Upper lobe of left lung (tissue), 6 donors: ENCODE results near the gene TNFSF12. TPM values are rescaled to one million over a fixed set of nuclear protein-coding genes. Genes with fewer than 3 reads are reported as not detected.
A peak's percentile ranks its signal among the peaks of the same experiment; 100 is the strongest.

Source experiments
- ATAC-seq, 2 donors: fragments of 200-7000 bp; cut with Tn5 transposase; one replicate each; pipeline ENCODE4 v1.9.1; 2022; ENCODE audit warnings: mild to moderate bottlenecking in 2 of 2, moderate library complexity in 2 of 2; ENCODE audit not compliant: low FRiP score in 2 of 2
- DNase-seq, 2 donors: peaks; one replicate each; pipeline ENCODE4 v3.0.0-alpha.2; 2019 to 2020
- H3K27ac ChIP-seq, 4 donors: fragments of 200-600 bp; sonication (generic); one replicate each; pipeline ENCODE4 v1.5.1; 2016 to 2019
- H3K27me3 ChIP-seq, 4 donors: fragments of 200-600 bp; sonication (generic); one replicate each; pipeline ENCODE4 v1.5.1; 2017 to 2019
- H3K36me3 ChIP-seq, 4 donors: fragments of 200-600 bp; sonication (generic); one replicate each; pipeline ENCODE4 v1.5.1; 2016 to 2019
- H3K4me1 ChIP-seq, 4 donors: fragments of 200-600 bp; sonication (generic); one replicate each; pipeline ENCODE4 v1.5.1; 2018 to 2019
- H3K4me3 ChIP-seq, 4 donors: fragments of 200-600 bp; sonication (generic); one replicate each; pipeline ENCODE4 v1.5.1; 2017 to 2019; ENCODE audit warnings: mild to moderate bottlenecking in 2 of 4, moderate library complexity in 1 of 4
- H3K9me3 ChIP-seq, 4 donors: fragments of 200-600 bp; sonication (generic); one replicate each; pipeline ENCODE4 v1.5.1; 2018 to 2019
- EP300 ChIP-seq, 4 donors: sonication (generic); formaldehyde crosslinking; IDR thresholded peaks; one replicate each; pipeline ENCODE4 v1.5.1; 2017; ENCODE audit warnings: antibody characterized with exemption in 4 of 4, control low read depth in 2 of 4
- POLR2A ChIP-seq, 4 donors: fragments of 450-650 bp; IDR thresholded peaks; one replicate each; pipeline ENCODE4 v1.5.1; 2016 to 2017; ENCODE audit warnings: antibody characterized with exemption in 4 of 4, mild to moderate bottlenecking in 2 of 4
- POLR2AphosphoS5 ChIP-seq, 2 donors: sonication (generic); formaldehyde crosslinking; IDR thresholded peaks; one replicate each; pipeline ENCODE4 v1.5.1; 2017; ENCODE audit warnings: antibody characterized with exemption in 2 of 2
- WGBS, 2 donors: methylation state at CpG; one replicate each; pipeline ENCODE4 v1.1.5; 2017 to 2018; 5-methylcytosine and 5-hydroxymethylcytosine counted together
- total RNA-seq, 6 donors: library from RNA; depleted of rRNA in 4 of 6; stranded (reverse); fragments of >200 nt in 4 of 6; gene quantifications; one replicate each; pipeline versions ENCODE4 v1.1.0 to v1.2.1, GENCODE V29; 2016 to 2021
- TF ChIP-seq, protein P1 (sequence below), 6 experiments: fragments of 450-650 bp in 4 of 6; fragments of 200-600 bp in 2 of 6; sonication (generic) in 2 of 6; IDR thresholded peaks; one replicate each; pipeline ENCODE4 v1.5.1; 2016 to 2019; ENCODE audit warnings: antibody characterized with exemption in 6 of 6
- donor health status: DM: no; HTN: no; CAD: no; lungs with moderate emphysema.
- donor health status: DM: no; HTN: yes; CAD: no; lungs with severe emphysema.

TNFSF12 gene
- total RNA-seq, 6 donors from 2014 or later, result 32.3 to 158 (median 73.2) TPM

- no peaks in the 10 kb centered on the region for H3K27me3 ChIP-seq
- peak; percentile 60 to 76 for DNase-seq
- peak within 1 kb of the TSS; percentile 33 to 95 (median 72) for H3K4me3 ChIP-seq
- ATAC-seq, result peak; percentile 9 to 44
- H3K4me1 ChIP-seq, result peaks cover 53 to 68% (median 63%) of the 10 kb centered on the region in 4 donors
- 13 to 21% methylated on average over 16 of the region's 16 CpGs for WGBS, 2 donors
- peaks cover 3 to 8% (median 7%) of the 10 kb centered on the region in 4 donors for H3K36me3 ChIP-seq
- no peaks in the 10 kb centered on the region for H3K9me3 ChIP-seq
- peak within 1 kb of the TSS; percentile 95 to 97 (median 96) for H3K27ac ChIP-seq
- TF ChIP-seq, protein P1, sequence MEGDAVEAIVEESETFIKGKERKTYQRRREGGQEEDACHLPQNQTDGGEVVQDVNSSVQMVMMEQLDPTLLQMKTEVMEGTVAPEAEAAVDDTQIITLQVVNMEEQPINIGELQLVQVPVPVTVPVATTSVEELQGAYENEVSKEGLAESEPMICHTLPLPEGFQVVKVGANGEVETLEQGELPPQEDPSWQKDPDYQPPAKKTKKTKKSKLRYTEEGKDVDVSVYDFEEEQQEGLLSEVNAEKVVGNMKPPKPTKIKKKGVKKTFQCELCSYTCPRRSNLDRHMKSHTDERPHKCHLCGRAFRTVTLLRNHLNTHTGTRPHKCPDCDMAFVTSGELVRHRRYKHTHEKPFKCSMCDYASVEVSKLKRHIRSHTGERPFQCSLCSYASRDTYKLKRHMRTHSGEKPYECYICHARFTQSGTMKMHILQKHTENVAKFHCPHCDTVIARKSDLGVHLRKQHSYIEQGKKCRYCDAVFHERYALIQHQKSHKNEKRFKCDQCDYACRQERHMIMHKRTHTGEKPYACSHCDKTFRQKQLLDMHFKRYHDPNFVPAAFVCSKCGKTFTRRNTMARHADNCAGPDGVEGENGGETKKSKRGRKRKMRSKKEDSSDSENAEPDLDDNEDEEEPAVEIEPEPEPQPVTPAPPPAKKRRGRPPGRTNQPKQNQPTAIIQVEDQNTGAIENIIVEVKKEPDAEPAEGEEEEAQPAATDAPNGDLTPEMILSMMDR (IDR thresholded peaks at IDR 0.05), result no peak
- TF ChIP-seq POLR2A (IDR thresholded peaks at IDR 0.05), result peak in 1 of 4 donors; percentile 20
- TF ChIP-seq EP300 (IDR thresholded peaks at IDR 0.05), result no peak
These were observed 9.9 kb downstream of the TNFSF12 start, which contains the start of gene TNFSF13 for GRCh38 chr17:7558544-7559319. TSS of gene TNFSF13 (plus strand) at chr17:7558750. CDS start at chr17:7559040, 290 bp downstream.

GRCh38 chr17:7559320-7560171 lies 10.7 kb downstream of the TNFSF12 start:
- TF ChIP-seq EP300 (IDR thresholded peaks at IDR 0.05) (no peak), POLR2AphosphoS5 (IDR thresholded peaks at IDR 0.05) (peak in 1 of 2 donors; percentile 54), POLR2A (IDR thresholded peaks at IDR 0.05) (peak in 2 of 4 donors; percentile 23 to 82)
- TF ChIP-seq, protein P1 (IDR thresholded peaks at IDR 0.05), result no peak
- H3K27me3 ChIP-seq, result no peaks in the 10 kb centered on the region
- peak in 1 of 2 donors; percentile 86 for DNase-seq
- peaks cover 3 to 16% (median 12%) of the 10 kb centered on the region in 4 donors for H3K36me3 ChIP-seq
- H3K4me1 ChIP-seq, result peaks cover 61 to 73% (median 68%) of the 10 kb centered on the region in 4 donors
- no peaks in the 10 kb centered on the region for H3K9me3 ChIP-seq
- ATAC-seq, result no peak
- WGBS, 2 donors, result 56% methylated on average over 18 of the region's 18 CpGs
- H3K4me3 ChIP-seq, result peak overlapping the region; percentile 33 to 95 (median 72)
- peak overlapping the region; percentile 95 to 97 (median 96) for H3K27ac ChIP-seq

GRCh38 chr17:7560172-7561027 lies 11.5 kb downstream of the TNFSF12 start:
- ATAC-seq (peak; percentile 60 to 67), DNase-seq (peak in 1 of 2 donors; percentile 67)
- peaks cover 11 to 25% (median 21%) of the 10 kb centered on the region in 4 donors for H3K36me3 ChIP-seq
- no peaks in the 10 kb centered on the region for H3K27me3 ChIP-seq
- H3K4me3 ChIP-seq, result peak overlapping the region; percentile 6 to 95 (median 72)
- H3K27ac ChIP-seq, result peak overlapping the region; percentile 95 to 97 (median 96)
- TF ChIP-seq, protein P1 (IDR thresholded peaks at IDR 0.05), result peak; percentile 11 to 83 (median 63)
- TF ChIP-seq POLR2A (IDR thresholded peaks at IDR 0.05), result no peak
- H3K9me3 ChIP-seq, result no peaks in the 10 kb centered on the region
- 25 to 43% methylated on average over 22 of the region's 22 CpGs for WGBS, 2 donors
- H3K4me1 ChIP-seq, result peaks cover 61 to 75% (median 68%) of the 10 kb centered on the region in 4 donors

DNA sequence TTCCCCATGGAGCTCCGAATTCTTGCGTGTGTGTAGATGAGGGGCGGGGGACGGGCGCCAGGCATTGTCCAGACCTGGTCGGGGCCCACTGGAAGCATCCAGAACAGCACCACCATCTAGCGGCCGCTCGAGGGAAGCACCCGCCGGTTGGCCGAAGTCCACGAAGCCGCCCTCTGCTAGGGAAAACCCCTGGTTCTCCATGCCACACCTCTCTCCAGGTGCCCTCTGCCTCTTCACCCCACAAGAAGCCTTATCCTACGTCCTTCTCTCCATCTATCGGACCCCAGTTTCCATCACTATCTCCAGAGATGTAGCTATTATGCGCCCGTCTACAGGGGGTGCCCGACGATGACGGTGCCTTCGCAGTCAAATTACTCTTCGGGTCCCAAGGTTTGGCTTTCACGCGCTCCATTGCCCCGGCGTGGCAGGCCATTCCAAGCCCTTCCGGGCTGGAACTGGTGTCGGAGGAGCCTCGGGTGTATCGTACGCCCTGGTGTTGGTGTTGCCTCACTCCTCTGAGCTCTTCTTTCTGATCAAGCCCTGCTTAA lies 12.2 kb downstream of the TNFSF12 start:
- Histone ChIP-seq H3K36me3 (peaks cover 17 to 32% (median 28%) of the 10 kb centered on the region in 4 donors), H3K4me3 (peak overlapping the region; percentile 67 to 95 (median 72)), H3K9me3 (no peaks in the 10 kb centered on the region), H3K4me1 (peaks cover 61 to 75% (median 68%) of the 10 kb centered on the region in 4 donors), H3K27ac (peak overlapping the region; percentile 95 to 97 (median 96)), H3K27me3 (no peaks in the 10 kb centered on the region)
- TF ChIP-seq, protein P1 (IDR thresholded peaks at IDR 0.05), result peak; percentile 88 to 95 (median 92)
- no peak for TF ChIP-seq EP300 (IDR thresholded peaks at IDR 0.05)
- no peak for TF ChIP-seq POLR2A (IDR thresholded peaks at IDR 0.05)
- TF ChIP-seq POLR2AphosphoS5 (IDR thresholded peaks at IDR 0.05), result no peak
- ATAC-seq, result peak; percentile 89
- 1% methylated on average over 31 to 32 of the region's 32 CpGs for WGBS, 2 donors
- peak; percentile 95 to 96 for DNase-seq
